ENCODE data around the gene AOC2.

DNA sequence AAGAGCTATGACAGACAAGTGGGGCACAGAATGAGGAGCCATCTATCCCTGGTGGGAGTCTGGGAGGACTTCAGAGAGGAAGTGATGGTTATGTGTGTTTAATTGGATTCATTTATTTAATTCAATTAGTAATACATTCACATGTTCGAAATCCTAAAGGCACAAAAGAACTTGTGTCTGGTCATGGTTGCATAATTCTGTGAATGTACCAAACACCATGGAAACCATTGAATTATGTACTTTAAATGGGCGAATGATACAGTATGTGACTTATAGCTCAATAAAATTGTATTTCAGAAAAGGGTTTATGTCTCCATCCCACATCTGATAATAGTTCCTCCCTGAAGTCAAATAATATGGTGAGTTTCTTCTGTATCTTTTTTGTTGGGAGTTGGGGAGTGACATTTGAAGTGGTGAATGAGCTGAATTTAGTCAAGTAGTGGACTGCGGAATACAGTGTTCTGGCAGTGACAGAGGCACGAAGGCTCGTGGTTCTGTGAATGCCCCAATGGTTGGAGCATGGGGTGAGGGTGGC is 36.5 kb downstream of the AOC2 start:
- TF ChIP-seq, protein P1, sequence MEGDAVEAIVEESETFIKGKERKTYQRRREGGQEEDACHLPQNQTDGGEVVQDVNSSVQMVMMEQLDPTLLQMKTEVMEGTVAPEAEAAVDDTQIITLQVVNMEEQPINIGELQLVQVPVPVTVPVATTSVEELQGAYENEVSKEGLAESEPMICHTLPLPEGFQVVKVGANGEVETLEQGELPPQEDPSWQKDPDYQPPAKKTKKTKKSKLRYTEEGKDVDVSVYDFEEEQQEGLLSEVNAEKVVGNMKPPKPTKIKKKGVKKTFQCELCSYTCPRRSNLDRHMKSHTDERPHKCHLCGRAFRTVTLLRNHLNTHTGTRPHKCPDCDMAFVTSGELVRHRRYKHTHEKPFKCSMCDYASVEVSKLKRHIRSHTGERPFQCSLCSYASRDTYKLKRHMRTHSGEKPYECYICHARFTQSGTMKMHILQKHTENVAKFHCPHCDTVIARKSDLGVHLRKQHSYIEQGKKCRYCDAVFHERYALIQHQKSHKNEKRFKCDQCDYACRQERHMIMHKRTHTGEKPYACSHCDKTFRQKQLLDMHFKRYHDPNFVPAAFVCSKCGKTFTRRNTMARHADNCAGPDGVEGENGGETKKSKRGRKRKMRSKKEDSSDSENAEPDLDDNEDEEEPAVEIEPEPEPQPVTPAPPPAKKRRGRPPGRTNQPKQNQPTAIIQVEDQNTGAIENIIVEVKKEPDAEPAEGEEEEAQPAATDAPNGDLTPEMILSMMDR (IDR thresholded peaks at IDR 0.05) = no peak
- no peak for TF ChIP-seq POLR2A (IDR thresholded peaks at IDR 0.05)

All from thyroid gland (tissue), 4 donors.